Naive B cell (primary cell): ENCODE measurements around the gene CHCHD4. TPM values are rescaled to one million over a fixed set of nuclear protein-coding genes. Genes with fewer than 3 reads are reported as not detected.

Source experiments
- ATAC-seq, 2 donors: fragments of 150-1000 bp; cut with Tn5 transposase; 2 replicates each; pipeline ENCODE4 v1.10.0; 2021; ENCODE audit warnings: low read depth in 2 of 2, mild to moderate bottlenecking in 2 of 2, moderate library complexity in 2 of 2
- DNase-seq: peaks from one replicate; pipeline ENCODE4 v3.0.0; 2022
- H3K27ac Mint-ChIP-seq, 6 donors: one replicate each; pipeline ENCODE4 v1.8.0; 2020 to 2022; ENCODE audit warnings: mild to moderate bottlenecking in 6 of 6, mixed read lengths in 6 of 6, moderate library complexity in 5 of 6, inconsistent platforms in 2 of 6
- H3K27me3 Mint-ChIP-seq, 3 donors: one replicate each; pipeline ENCODE4 v1.8.0; 2021 to 2022; ENCODE audit warnings: mixed read lengths in 3 of 3, mild to moderate bottlenecking in 1 of 3
- H3K36me3 Mint-ChIP-seq, 2 donors: one replicate each; pipeline ENCODE4 v1.8.0; 2020 to 2022; ENCODE audit warnings: mixed read lengths in 2 of 2, inconsistent platforms in 1 of 2, mild to moderate bottlenecking in 1 of 2
- H3K4me1 Mint-ChIP-seq, 3 donors: one replicate each; pipeline ENCODE4 v1.8.0; 2020 to 2022; ENCODE audit warnings: mixed read lengths in 3 of 3, inconsistent platforms in 1 of 3, mild to moderate bottlenecking in 1 of 3, moderate library complexity in 1 of 3
- H3K4me3 Mint-ChIP-seq, 8 donors: one replicate each; pipeline ENCODE4 v1.8.0; 2020 to 2022; ENCODE audit warnings: mild to moderate bottlenecking in 8 of 8, mixed read lengths in 8 of 8, moderate library complexity in 8 of 8, inconsistent platforms in 2 of 8
- H3K9me3 Mint-ChIP-seq, 7 donors: one replicate each; pipeline ENCODE4 v1.8.0; 2020 to 2022; ENCODE audit warnings: mixed read lengths in 7 of 7, mild to moderate bottlenecking in 5 of 7, inconsistent platforms in 2 of 7, moderate library complexity in 1 of 7
- polyA plus RNA-seq, 6 donors: library from polyadenylated mRNA; unstranded; fragments of 300-500 nt; fragmentation: Illumina TruSeq; gene quantifications; one replicate each; pipeline ENCODE4 v1.2.3, GENCODE V29; 2021; ENCODE audit warnings: low read depth in 6 of 6

Gene CHCHD4
- polyA plus RNA-seq, 6 donors from 2014 or later: 6.4 to 17.5 (median 11.3) TPM

- H3K4me1 Mint-ChIP-seq: peaks cover 3 to 22% (median 17%) of the 10 kb centered on the region in 3 donors
- DNase-seq (no peak), ATAC-seq (no peak)
- peaks cover 0 to 8% of the 10 kb centered on the region in 2 donors for H3K36me3 Mint-ChIP-seq
- H3K27ac Mint-ChIP-seq: peak overlapping the region; percentile 92 to 99 (median 94)
- no peaks in the 10 kb centered on the region for H3K9me3 Mint-ChIP-seq
- no peak overlapping the region for H3K4me3 Mint-ChIP-seq
- no peaks in the 10 kb centered on the region for H3K27me3 Mint-ChIP-seq
Observed at GRCh38 chr3:14145670-14146380, 21.2 kb upstream of the CHCHD4 start.

- no peaks in the 10 kb centered on the region for H3K27me3 Mint-ChIP-seq
- ATAC-seq (no peak), DNase-seq (no peak)
- H3K4me1 Mint-ChIP-seq: peaks cover 3 to 22% (median 17%) of the 10 kb centered on the region in 3 donors
- peaks cover 0 to 8% of the 10 kb centered on the region in 2 donors for H3K36me3 Mint-ChIP-seq
- no peak overlapping the region for H3K4me3 Mint-ChIP-seq
- peak overlapping the region; percentile 93 to 99 (median 97) for H3K27ac Mint-ChIP-seq
- no peaks in the 10 kb centered on the region for H3K9me3 Mint-ChIP-seq
Observed at GRCh38 chr3:14145236-14145635, 20.6 kb upstream of the CHCHD4 start.

- Mint-ChIP-seq H3K9me3 (no peaks in the 10 kb centered on the region), H3K36me3 (peaks cover 0 to 8% of the 10 kb centered on the region in 2 donors), H3K27ac (peak overlapping the region; percentile 93 to 99 (median 97)), H3K27me3 (no peaks in the 10 kb centered on the region), H3K4me1 (peaks cover 3 to 22% (median 17%) of the 10 kb centered on the region in 3 donors), H3K4me3 (peak overlapping the region in 2 of 8 donors; percentile 7 to 54)
- DNase-seq (peak; percentile 64), ATAC-seq (peak; percentile 92 to 94)
Observed at GRCh38 chr3:14144423-14145075, 19.9 kb upstream of the CHCHD4 start.

- H3K27ac Mint-ChIP-seq: peak overlapping the region; percentile 92 to 99 (median 97)
- no peak overlapping the region for H3K4me3 Mint-ChIP-seq
- ATAC-seq (no peak), DNase-seq (no peak)
- H3K9me3 Mint-ChIP-seq: no peaks in the 10 kb centered on the region
- H3K4me1 Mint-ChIP-seq: peaks cover 3 to 22% (median 17%) of the 10 kb centered on the region in 3 donors
- peaks cover 0 to 8% of the 10 kb centered on the region in 2 donors for H3K36me3 Mint-ChIP-seq
- no peaks in the 10 kb centered on the region for H3K27me3 Mint-ChIP-seq
Observed at GRCh38 chr3:14143271-14144225, 18.9 kb upstream of the CHCHD4 start.

- peaks cover 0 to 8% of the 10 kb centered on the region in 2 donors for H3K36me3 Mint-ChIP-seq
- no peak for ATAC-seq
- peak overlapping the region; percentile 60 to 95 (median 85) for H3K27ac Mint-ChIP-seq
- H3K27me3 Mint-ChIP-seq: no peaks in the 10 kb centered on the region
- DNase-seq: no peak
- peaks cover 8 to 22% (median 17%) of the 10 kb centered on the region in 3 donors for H3K4me1 Mint-ChIP-seq
- no peaks in the 10 kb centered on the region for H3K9me3 Mint-ChIP-seq
- no peak overlapping the region for H3K4me3 Mint-ChIP-seq
Observed at GRCh38 chr3:14142567-14143270, 18.0 kb upstream of the CHCHD4 start.

GRCh38 chr3:14141602-14142341 lies 17.1 kb upstream of the CHCHD4 start:
- Mint-ChIP-seq H3K36me3 (peaks cover 0 to 8% of the 10 kb centered on the region in 2 donors), H3K4me1 (peaks cover 8 to 22% (median 17%) of the 10 kb centered on the region in 3 donors), H3K9me3 (no peaks in the 10 kb centered on the region), H3K4me3 (no peak overlapping the region), H3K27ac (peak overlapping the region; percentile 56 to 95 (median 88)), H3K27me3 (no peaks in the 10 kb centered on the region)
- DNase-seq (no peak), ATAC-seq (no peak)

- Mint-ChIP-seq H3K36me3 (peaks cover 1 to 3% of the 10 kb centered on the region in 2 donors), H3K27me3 (no peaks in the 10 kb centered on the region), H3K4me1 (peaks cover 8 to 18% (median 17%) of the 10 kb centered on the region in 3 donors), H3K9me3 (no peaks in the 10 kb centered on the region), H3K27ac (peak overlapping the region in 4 of 6 donors; percentile 14 to 93 (median 66)), H3K4me3 (no peak overlapping the region)
- DNase-seq (no peak), ATAC-seq (no peak)
Observed at GRCh38 chr3:14141144-14141543, 16.5 kb upstream of the CHCHD4 start.

- H3K27ac Mint-ChIP-seq: peak overlapping the region in 5 of 6 donors; percentile 14 to 90 (median 42)
- peaks cover 12 to 21% (median 15%) of the 10 kb centered on the region in 3 donors for H3K4me1 Mint-ChIP-seq
- DNase-seq (no peak), ATAC-seq (no peak)
- H3K36me3 Mint-ChIP-seq: peaks cover 5 to 6% of the 10 kb centered on the region in 2 donors
- H3K9me3 Mint-ChIP-seq: no peaks in the 10 kb centered on the region
- H3K27me3 Mint-ChIP-seq: no peaks in the 10 kb centered on the region
- H3K4me3 Mint-ChIP-seq: no peak overlapping the region
Observed at GRCh38 chr3:14140668-14141067, 16.0 kb upstream of the CHCHD4 start.

GRCh38 chr3:14139771-14140170 lies 15.1 kb upstream of the CHCHD4 start:
- Mint-ChIP-seq H3K36me3 (peaks cover 6 to 8% of the 10 kb centered on the region in 2 donors), H3K4me3 (no peak overlapping the region), H3K27me3 (no peaks in the 10 kb centered on the region), H3K9me3 (no peaks in the 10 kb centered on the region), H3K4me1 (peaks cover 8 to 16% (median 10%) of the 10 kb centered on the region in 3 donors), H3K27ac (peak overlapping the region in 3 of 6 donors; percentile 18 to 71 (median 47))
- DNase-seq (no peak), ATAC-seq (no peak)

- H3K27me3 Mint-ChIP-seq: no peaks in the 10 kb centered on the region
- H3K9me3 Mint-ChIP-seq: no peaks in the 10 kb centered on the region
- peaks cover 6 to 8% of the 10 kb centered on the region in 2 donors for H3K36me3 Mint-ChIP-seq
- H3K4me3 Mint-ChIP-seq: no peak overlapping the region
- H3K4me1 Mint-ChIP-seq: peaks cover under 1 to 13% (median 10%) of the 10 kb centered on the region in 3 donors
- peak overlapping the region in 4 of 6 donors; percentile 47 to 76 (median 69) for H3K27ac Mint-ChIP-seq
- ATAC-seq (no peak), DNase-seq (no peak)
Observed at GRCh38 chr3:14138878-14139655, 14.4 kb upstream of the CHCHD4 start.

GRCh38 chr3:14138109-14138877 lies 13.6 kb upstream of the CHCHD4 start:
- Mint-ChIP-seq H3K9me3 (no peaks in the 10 kb centered on the region), H3K4me1 (peaks cover 0 to 13% (median 10%) of the 10 kb centered on the region in 3 donors), H3K36me3 (peaks cover 6 to 9% of the 10 kb centered on the region in 2 donors), H3K27me3 (no peaks in the 10 kb centered on the region), H3K4me3 (no peak overlapping the region), H3K27ac (peak overlapping the region in 5 of 6 donors; percentile 44 to 90 (median 71))
- ATAC-seq (no peak), DNase-seq (no peak)
